ENCODE data around the gene SCNN1B.

SCNN1B gene

GRCh38 chr16:23369416-23369815 is 67.3 kb downstream of the SCNN1B start (continued):
- TF ChIP-seq ZBTB26 (tag by site-specific recombination; optimal IDR thresholded peaks at IDR 0.05) (no peak), ZNF16 (tag by site-specific recombination; IDR thresholded peaks at IDR 0.05; ENCODE audit: low read depth) (no peak), ZNF513 (tag by site-specific recombination; IDR thresholded peaks at IDR 0.05) (no peak), PRDM1 (tag by site-specific recombination; IDR thresholded peaks at IDR 0.05) (no peak), ZNF292 (tag by site-specific recombination; IDR thresholded peaks at IDR 0.05; ENCODE audit: borderline replicate concordance, low read depth) (no peak), ZNF658 (tag by site-specific recombination; IDR thresholded peaks at IDR 0.05) (no peak), ZNF544 (tag by site-specific recombination; IDR thresholded peaks at IDR 0.05) (no peak), ZSCAN23 (tag by site-specific recombination; IDR thresholded peaks at IDR 0.05) (no peak), ZNF138 (tag by site-specific recombination; IDR thresholded peaks at IDR 0.05; ENCODE audit: borderline replicate concordance) (no peak), PRDM10 (tag by site-specific recombination; IDR thresholded peaks at IDR 0.05) (no peak)

- no peak for TF ChIP-seq EGR2 (tag by site-specific recombination; IDR thresholded peaks at IDR 0.05; ENCODE audit: low read depth)
- no peak for TF ChIP-seq ZNF600 (tag by site-specific recombination; IDR thresholded peaks at IDR 0.05)
- no peak for TF ChIP-seq ZNF341 (tag by site-specific recombination; IDR thresholded peaks at IDR 0.05; ENCODE audit: low read depth)
- TF ChIP-seq ZNF266 (tag by site-specific recombination; IDR thresholded peaks at IDR 0.05; ENCODE audit: low read depth), result no peak
- no peak for TF ChIP-seq ZNF596 (tag by site-specific recombination; IDR thresholded peaks at IDR 0.05)
- no peak for TF ChIP-seq SP3 (tag by site-specific recombination; IDR thresholded peaks at IDR 0.05)
- no peak for TF ChIP-seq ZNF354C (tag by site-specific recombination; IDR thresholded peaks at IDR 0.05; ENCODE audit: borderline replicate concordance, low read depth)
- TF ChIP-seq ZNF23 (tag by site-specific recombination; IDR thresholded peaks at IDR 0.05; ENCODE audit: borderline replicate concordance), result no peak
- no peak for TF ChIP-seq ZNF391 (tag by site-specific recombination; IDR thresholded peaks at IDR 0.05; ENCODE audit: borderline replicate concordance, low read depth)
- no peak for TF ChIP-seq ZNF426 (tag by site-specific recombination; IDR thresholded peaks at IDR 0.05)
- TF ChIP-seq KLF16 (tag by site-specific recombination; IDR thresholded peaks at IDR 0.05), result no peak
- TF ChIP-seq ZBTB20 (tag by site-specific recombination; IDR thresholded peaks at IDR 0.05), result no peak
- TF ChIP-seq CTCF (tag by site-specific recombination; IDR thresholded peaks at IDR 0.05), result no peak
- TF ChIP-seq ZNF138 (tag by site-specific recombination; IDR thresholded peaks at IDR 0.05; ENCODE audit: borderline replicate concordance), result no peak
- TF ChIP-seq ZBTB26 (tag by site-specific recombination; optimal IDR thresholded peaks at IDR 0.05), result no peak
- no peak for TF ChIP-seq MZF1 (tag by site-specific recombination; IDR thresholded peaks at IDR 0.05; ENCODE audit: borderline replicate concordance)
- TF ChIP-seq KLF9 (tag by site-specific recombination; IDR thresholded peaks at IDR 0.05; ENCODE audit: low read depth), result no peak
- no peak for TF ChIP-seq YY2 (tag by site-specific recombination; IDR thresholded peaks at IDR 0.05)
- TF ChIP-seq ZNF76 (tag by site-specific recombination; IDR thresholded peaks at IDR 0.05; ENCODE audit: borderline replicate concordance, low read depth), result no peak
- TF ChIP-seq ZIC2 (tag by site-specific recombination; IDR thresholded peaks at IDR 0.05), result no peak
- no peaks in the 10 kb centered on the region for H3K9me3 ChIP-seq (ENCODE audit: control insufficient read depth, insufficient read depth, low read depth, low read length)
- H3K4me1 ChIP-seq (ENCODE audit: control insufficient read depth, insufficient read depth, low read length), result no peaks in the 10 kb centered on the region
- ChIA-PET CTCF (interaction anchor here (0.6 kb wide), 1 partner anchor 995 kb away, joined by 4 read pairs; no protein-coding TSS in a partner anchor), POLR2A (no interaction called here)
- no peak overlapping the region for H3K4me3 ChIP-seq (ENCODE audit: low read depth, low read length)
- H3K27ac ChIP-seq (ENCODE audit: extremely low read depth, low read depth, low read length), result no peak overlapping the region
- H3K36me3 ChIP-seq (ENCODE audit: control insufficient read depth in 2 of 2, insufficient read depth in 1 of 2, low read length in 2 of 2), result no peaks in the 10 kb centered on the region
Measured at GRCh38 chr16:23371368-23371767, 69.3 kb downstream of the SCNN1B start.

All from HEK293 (cell line).